Naive thymus-derived CD8-positive, alpha-beta T cell (primary cell): ENCODE measurements around the gene IRF7. TPM values are rescaled to one million over a fixed set of nuclear protein-coding genes. Genes with fewer than 3 reads are reported as not detected.

ENCODE experiments used
- ATAC-seq, 2 donors: fragments of 150-1000 bp; cut with Tn5 transposase in 1 of 2; sonication (Bioruptor Pico), chemical (Tn5 transposase) in 1 of 2; 1 replicate in 1 of 2; 2 replicates in 1 of 2; pipeline ENCODE4 v1.10.0; 2021; ENCODE audit warnings: mild to moderate bottlenecking in 2 of 2, moderate library complexity in 2 of 2
- POLR2A ChIA-PET: fragments of 350-600 bp; sonication (Branson Sonifier 250); formaldehyde crosslinking; loops from one replicate; lab custom pipeline; 2021; ENCODE audit warnings: antibody characterized with exemption; lab: Charles Lee
- DNase-seq, 10 donors: peaks; one replicate each; pipeline versions ENCODE4 v3.0.0 to v3.0.0-alpha.2; 2020 to 2022
- H3K27ac Mint-ChIP-seq, 10 donors: one replicate each; pipeline ENCODE4 v1.8.0; 2020 to 2022; ENCODE audit warnings: mild to moderate bottlenecking in 10 of 10, mixed read lengths in 10 of 10, moderate library complexity in 4 of 10, inconsistent platforms in 1 of 10
- H3K27me3 Mint-ChIP-seq, 5 donors: one replicate each; pipeline ENCODE4 v1.8.0; 2021 to 2022; ENCODE audit warnings: mixed read lengths in 5 of 5
- H3K36me3 Mint-ChIP-seq, 3 donors: one replicate each; pipeline ENCODE4 v1.8.0; 2020 to 2022; ENCODE audit warnings: mixed read lengths in 3 of 3, mild to moderate bottlenecking in 2 of 3, inconsistent platforms in 1 of 3
- H3K4me1 Mint-ChIP-seq, 4 donors: one replicate each; pipeline ENCODE4 v1.8.0; 2021 to 2022; ENCODE audit warnings: mixed read lengths in 4 of 4
- H3K4me3 Mint-ChIP-seq, 10 donors: one replicate each; pipeline ENCODE4 v1.8.0; 2020 to 2022; ENCODE audit warnings: mild to moderate bottlenecking in 10 of 10, mixed read lengths in 10 of 10, moderate library complexity in 6 of 10, inconsistent platforms in 1 of 10
- H3K9me3 Mint-ChIP-seq, 9 donors: one replicate each; pipeline ENCODE4 v1.8.0; 2020 to 2022; ENCODE audit warnings: mixed read lengths in 9 of 9, mild to moderate bottlenecking in 3 of 9, inconsistent platforms in 1 of 9, moderate library complexity in 1 of 9
- polyA plus RNA-seq, 3 donors: library from polyadenylated mRNA; unstranded; fragments of 300-500 nt; fragmentation: Illumina TruSeq; gene quantifications; one replicate each; pipeline ENCODE4 v1.2.3, GENCODE V29; 2021
- total RNA-seq, 8 experiments: library from RNA in 2 of 8; stranded (reverse) in 2 of 8; gene quantifications; one replicate each; pipeline ENCODE4 v1.2.3 and lab custom pipeline; 2021 to 2026

The IRF7 gene
- total and polyA plus RNA-seq, 5 experiments from 2014 or later: 19.8 to 55.2 (median 38.6) TPM

DNA sequence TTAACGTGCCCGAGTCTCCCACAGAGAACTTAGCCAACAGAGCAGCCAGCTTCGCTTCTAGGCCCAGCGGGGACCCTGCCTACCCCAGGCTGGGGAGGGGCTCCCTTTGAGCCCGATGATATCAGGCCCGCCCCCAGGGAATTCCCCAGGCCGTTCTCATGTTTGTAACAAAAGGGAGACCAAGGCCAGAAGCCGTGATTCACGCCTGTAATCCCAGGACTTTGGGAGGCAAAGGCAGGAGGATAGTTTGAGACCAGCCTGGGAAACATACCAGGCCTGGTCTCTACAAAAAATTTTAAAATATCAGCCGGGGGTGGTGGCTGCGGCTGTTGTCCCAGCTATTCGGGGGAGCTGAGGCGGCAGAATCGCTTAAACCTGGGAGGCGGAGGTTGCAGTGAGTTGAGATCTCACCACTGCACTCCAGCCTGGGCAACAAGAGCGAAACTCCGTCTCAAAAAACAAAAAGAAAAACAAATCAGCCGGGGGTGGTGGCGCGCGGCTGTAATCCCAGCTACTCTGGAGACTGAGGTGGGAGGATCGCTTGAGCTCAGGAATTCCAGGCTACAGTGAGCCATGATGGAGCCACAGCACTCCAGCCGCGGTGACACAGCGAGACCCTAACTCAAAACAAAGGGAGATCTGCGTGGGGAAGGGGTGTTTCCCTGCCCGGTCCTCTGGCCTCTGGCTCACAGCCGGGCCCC, 23.0 kb upstream of the IRF7 start:
- H3K4me3 Mint-ChIP-seq: peak overlapping the region; percentile 24 to 79 (median 44)
- H3K36me3 Mint-ChIP-seq: peaks cover 0 to 12% (median 0%) of the 10 kb centered on the region in 3 donors

GRCh38 chr11:637593-638521, 22.1 kb upstream of the IRF7 start:
- Mint-ChIP-seq H3K9me3 (no peaks in the 10 kb centered on the region), H3K36me3 (peaks cover 0 to 10% (median 2%) of the 10 kb centered on the region in 3 donors), H3K4me3 (peak overlapping the region; percentile 42 to 79 (median 52)), H3K27me3 (peaks cover 0 to 40% (median 18%) of the 10 kb centered on the region in 5 donors), H3K27ac (peak overlapping the region in 1 of 10 donors; percentile 59), H3K4me1 (peaks cover 9 to 19% (median 14%) of the 10 kb centered on the region in 4 donors)
- POLR2A ChIA-PET: interaction anchor here (1.4 kb wide), 1 partner anchor 22 kb away, joined by 5 read pairs; the partner anchor contains the start of gene IRF7
- DNase-seq (no peak), ATAC-seq (no peak)

More for the DNA sequence above, 23.0 kb upstream of the IRF7 start:
- Mint-ChIP-seq H3K27ac (no peak overlapping the region), H3K4me1 (peaks cover 9 to 19% (median 14%) of the 10 kb centered on the region in 4 donors), H3K9me3 (no peaks in the 10 kb centered on the region), H3K27me3 (peaks cover 0 to 40% (median 18%) of the 10 kb centered on the region in 5 donors)
- POLR2A ChIA-PET: interaction anchor here (0.7 to 1.4 kb wide), 2 partner anchors 23 to 308 kb away, joined by 4 to 5 read pairs; partner anchors contain the start of gene IRF7
- ATAC-seq (no peak), DNase-seq (no peak)

DNA sequence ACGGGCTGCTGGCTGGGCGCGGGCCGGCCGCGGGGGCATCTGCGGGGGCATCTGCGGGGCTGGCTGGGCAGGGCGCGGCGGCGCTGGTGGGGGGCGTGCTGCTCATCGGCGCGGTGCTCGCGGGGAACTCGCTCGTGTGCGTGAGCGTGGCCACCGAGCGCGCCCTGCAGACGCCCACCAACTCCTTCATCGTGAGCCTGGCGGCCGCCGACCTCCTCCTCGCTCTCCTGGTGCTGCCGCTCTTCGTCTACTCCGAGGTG, 21.5 kb upstream of the IRF7 start:
- Mint-ChIP-seq H3K9me3 (no peaks in the 10 kb centered on the region), H3K4me3 (peak overlapping the region in 9 of 10 donors; percentile 32 to 79 (median 53)), H3K27ac (peak overlapping the region in 1 of 10 donors; percentile 59), H3K27me3 (peaks cover 0 to 40% (median 18%) of the 10 kb centered on the region in 5 donors), H3K36me3 (peaks cover 0 to 11% (median 6%) of the 10 kb centered on the region in 3 donors), H3K4me1 (peaks cover 6 to 16% (median 14%) of the 10 kb centered on the region in 4 donors)
- POLR2A ChIA-PET: no interaction called here
- ATAC-seq: peak; percentile 14 to 18
- DNase-seq: no peak

DNA sequence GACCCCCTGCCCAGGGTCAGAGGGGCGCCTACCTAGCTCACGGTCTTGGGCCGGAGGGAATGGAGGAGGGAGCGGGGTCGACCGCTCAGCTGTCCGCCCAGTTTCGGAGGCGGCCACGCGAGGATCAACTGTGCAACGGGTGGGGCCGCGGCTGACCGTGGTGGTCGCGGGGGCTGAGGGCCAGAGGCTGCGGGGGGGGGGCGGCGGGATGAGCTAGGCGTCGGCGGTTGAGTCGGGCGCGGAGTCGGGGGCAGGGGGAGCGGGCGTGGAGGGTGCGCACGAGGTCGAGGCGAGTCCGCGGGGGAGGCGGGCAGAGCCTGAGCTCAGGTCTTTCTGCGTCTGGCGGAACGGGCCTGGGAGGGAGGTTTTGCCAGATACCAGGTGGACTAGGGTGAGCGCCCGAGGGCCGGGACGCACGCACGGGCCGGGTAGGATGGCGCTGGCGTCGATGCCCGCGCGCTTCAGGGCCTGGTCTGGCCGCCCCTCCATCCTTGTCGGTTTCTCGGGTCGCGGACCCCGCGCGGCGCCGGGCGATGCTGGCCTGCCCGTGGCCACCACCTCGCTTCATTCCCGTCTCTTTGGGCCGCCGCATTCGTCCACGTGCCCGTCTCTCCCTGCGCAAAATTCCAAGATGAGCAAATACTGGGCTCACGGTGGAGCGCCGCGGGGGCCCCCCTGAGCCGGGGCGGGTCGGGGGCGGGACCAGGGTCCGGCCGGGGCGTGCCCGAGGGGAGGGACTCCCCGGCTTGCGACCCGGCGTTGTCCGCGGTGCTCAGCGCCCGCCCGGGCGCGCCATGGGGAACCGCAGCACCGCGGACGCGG, 21.0 kb upstream of the IRF7 start, which contains the start of gene DRD4:
Gene DRD4 (plus strand): TSS at position 759 of the 822 bp plus-strand sequence. CDS start 36 bp downstream, at position 795.
- DNase-seq (no peak), ATAC-seq (peak; percentile 17)
- peak within 1 kb of the TSS; percentile 45 to 79 (median 54) for H3K4me3 Mint-ChIP-seq
- H3K4me1 Mint-ChIP-seq: peaks cover 6 to 16% (median 14%) of the 10 kb centered on the region in 4 donors
- H3K36me3 Mint-ChIP-seq: peaks cover 0 to 11% (median 6%) of the 10 kb centered on the region in 3 donors
- no peaks in the 10 kb centered on the region for H3K9me3 Mint-ChIP-seq
- peak within 1 kb of the TSS in 1 of 10 donors; percentile 59 for H3K27ac Mint-ChIP-seq
- POLR2A ChIA-PET: no interaction called here
- H3K27me3 Mint-ChIP-seq: peaks cover 0 to 40% (median 18%) of the 10 kb centered on the region in 5 donors

DNA sequence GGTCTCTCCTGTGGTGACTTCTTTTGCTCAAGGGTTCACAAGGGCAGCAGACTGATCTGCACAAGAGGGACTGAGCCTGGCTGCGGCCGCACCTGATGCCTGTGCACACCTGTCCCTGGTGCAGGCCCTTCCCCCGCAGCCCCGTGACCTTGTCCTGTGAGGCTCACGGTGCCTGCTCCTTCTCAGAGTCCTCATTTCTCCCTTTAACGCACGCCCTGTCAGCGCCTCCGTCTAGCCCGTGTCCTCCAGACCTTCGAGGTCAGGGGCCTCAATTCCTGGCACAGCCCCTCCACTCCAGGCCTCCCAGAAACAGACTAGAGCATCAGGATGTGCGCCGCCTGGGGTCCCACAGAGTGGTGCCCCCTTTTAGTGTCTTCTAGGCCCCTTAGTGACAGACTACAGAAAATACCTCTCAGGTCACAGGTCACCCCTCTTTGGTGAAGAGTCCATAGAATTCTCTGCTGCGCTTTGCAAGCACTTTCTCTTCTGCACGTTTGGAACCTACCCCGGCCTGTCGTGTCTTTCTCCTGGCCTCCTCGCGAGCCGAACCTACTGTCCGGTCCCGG, 20.3 kb upstream of the IRF7 start:
- POLR2A ChIA-PET: no interaction called here
- H3K4me3 Mint-ChIP-seq: peak overlapping the region in 7 of 10 donors; percentile 9 to 56 (median 30)
- no peak for DNase-seq
- H3K27me3 Mint-ChIP-seq: peaks cover 0 to 40% (median 18%) of the 10 kb centered on the region in 5 donors
- H3K9me3 Mint-ChIP-seq: no peaks in the 10 kb centered on the region
- ATAC-seq: no peak
- peaks cover 6 to 16% (median 14%) of the 10 kb centered on the region in 4 donors for H3K4me1 Mint-ChIP-seq
- H3K36me3 Mint-ChIP-seq: peaks cover 0 to 11% (median 6%) of the 10 kb centered on the region in 3 donors
- H3K27ac Mint-ChIP-seq: peak overlapping the region in 1 of 10 donors; percentile 34

- POLR2A ChIA-PET: no interaction called here
- Mint-ChIP-seq H3K27ac (no peak overlapping the region), H3K4me1 (peaks cover 7 to 23% (median 20%) of the 10 kb centered on the region in 4 donors), H3K9me3 (no peaks in the 10 kb centered on the region), H3K4me3 (no peak overlapping the region), H3K27me3 (peaks cover 9 to 35% (median 19%) of the 10 kb centered on the region in 5 donors), H3K36me3 (peaks cover 0 to 10% (median 6%) of the 10 kb centered on the region in 3 donors)
- DNase-seq (no peak), ATAC-seq (no peak)
These were observed 15.1 kb upstream of the IRF7 start for GRCh38 chr11:630871-631270.

DNA sequence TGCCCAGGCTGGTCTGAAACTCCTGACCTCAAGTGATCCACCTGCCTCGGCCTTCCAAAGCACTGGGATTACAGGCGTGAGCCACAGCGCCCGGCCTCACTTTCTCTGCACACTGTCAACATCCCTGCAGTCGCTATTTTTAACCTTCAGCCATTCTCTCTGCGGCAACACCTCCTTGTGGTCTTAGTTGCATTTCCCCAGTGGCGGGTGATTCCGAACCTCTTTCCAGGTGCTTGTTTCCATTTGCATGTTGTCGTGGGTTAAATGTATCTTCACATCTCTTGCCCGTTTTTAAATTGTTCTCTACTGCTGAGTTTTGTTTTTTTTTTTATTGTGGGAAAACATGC, 13.5 kb upstream of the IRF7 start:
- no peak for DNase-seq
- Mint-ChIP-seq H3K27ac (peak overlapping the region in 3 of 10 donors; percentile 23 to 67 (median 32)), H3K4me1 (peaks cover 6 to 23% (median 20%) of the 10 kb centered on the region in 4 donors), H3K4me3 (peak overlapping the region; percentile 8 to 75 (median 41)), H3K27me3 (peaks cover 9 to 33% (median 17%) of the 10 kb centered on the region in 5 donors), H3K36me3 (peaks cover 0 to 12% (median 6%) of the 10 kb centered on the region in 3 donors), H3K9me3 (no peaks in the 10 kb centered on the region)
- POLR2A ChIA-PET: interaction anchor here (1.0 kb wide), 1 partner anchor 194 kb away, joined by 5 read pairs; no protein-coding TSS in a partner anchor
- ATAC-seq: peak; percentile 49 to 69

DNA sequence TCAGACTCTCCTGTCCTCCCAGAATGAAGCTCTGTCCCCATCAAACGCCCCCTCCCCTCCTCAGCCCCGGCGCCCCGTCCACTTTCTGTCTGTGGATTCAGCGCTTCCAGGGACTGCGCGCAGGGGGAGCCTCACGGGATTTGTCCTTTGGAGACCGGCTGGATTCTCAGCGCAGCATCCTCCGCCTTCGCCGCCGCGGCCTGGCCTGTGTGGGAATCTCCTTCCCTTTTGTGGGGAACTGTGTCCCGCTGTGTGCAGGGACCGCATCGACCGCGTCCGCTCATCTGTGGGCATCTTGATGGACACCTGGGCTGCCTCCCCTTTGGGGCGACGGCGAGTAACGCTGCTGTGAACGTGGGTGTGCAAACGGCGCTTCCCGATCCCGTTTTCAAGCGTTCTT, 12.3 kb upstream of the IRF7 start:
- Mint-ChIP-seq H3K27me3 (peaks cover 9 to 35% (median 20%) of the 10 kb centered on the region in 5 donors), H3K4me3 (peak overlapping the region in 9 of 10 donors; percentile 25 to 76 (median 61)), H3K9me3 (no peaks in the 10 kb centered on the region), H3K36me3 (peaks cover 0 to 16% (median 8%) of the 10 kb centered on the region in 3 donors), H3K27ac (peak overlapping the region in 4 of 10 donors; percentile 14 to 85 (median 70)), H3K4me1 (peaks cover 9 to 23% (median 20%) of the 10 kb centered on the region in 4 donors)
- no peak for ATAC-seq
- DNase-seq: peak in 1 of 10 donors; percentile 61
- POLR2A ChIA-PET: no interaction called here

- H3K4me1 Mint-ChIP-seq: peaks cover 9 to 23% (median 20%) of the 10 kb centered on the region in 4 donors
- no peak for ATAC-seq
- DNase-seq: peak in 1 of 10 donors; percentile 42
- H3K9me3 Mint-ChIP-seq: no peaks in the 10 kb centered on the region
- H3K4me3 Mint-ChIP-seq: peak overlapping the region in 1 of 10 donors; percentile 58
- H3K36me3 Mint-ChIP-seq: peaks cover 0 to 13% (median 3%) of the 10 kb centered on the region in 3 donors
- H3K27ac Mint-ChIP-seq: no peak overlapping the region
- H3K27me3 Mint-ChIP-seq: peaks cover 9 to 35% (median 20%) of the 10 kb centered on the region in 5 donors
- POLR2A ChIA-PET: no interaction called here
These were observed 11.5 kb upstream of the IRF7 start for GRCh38 chr11:627308-627576.

DNA sequence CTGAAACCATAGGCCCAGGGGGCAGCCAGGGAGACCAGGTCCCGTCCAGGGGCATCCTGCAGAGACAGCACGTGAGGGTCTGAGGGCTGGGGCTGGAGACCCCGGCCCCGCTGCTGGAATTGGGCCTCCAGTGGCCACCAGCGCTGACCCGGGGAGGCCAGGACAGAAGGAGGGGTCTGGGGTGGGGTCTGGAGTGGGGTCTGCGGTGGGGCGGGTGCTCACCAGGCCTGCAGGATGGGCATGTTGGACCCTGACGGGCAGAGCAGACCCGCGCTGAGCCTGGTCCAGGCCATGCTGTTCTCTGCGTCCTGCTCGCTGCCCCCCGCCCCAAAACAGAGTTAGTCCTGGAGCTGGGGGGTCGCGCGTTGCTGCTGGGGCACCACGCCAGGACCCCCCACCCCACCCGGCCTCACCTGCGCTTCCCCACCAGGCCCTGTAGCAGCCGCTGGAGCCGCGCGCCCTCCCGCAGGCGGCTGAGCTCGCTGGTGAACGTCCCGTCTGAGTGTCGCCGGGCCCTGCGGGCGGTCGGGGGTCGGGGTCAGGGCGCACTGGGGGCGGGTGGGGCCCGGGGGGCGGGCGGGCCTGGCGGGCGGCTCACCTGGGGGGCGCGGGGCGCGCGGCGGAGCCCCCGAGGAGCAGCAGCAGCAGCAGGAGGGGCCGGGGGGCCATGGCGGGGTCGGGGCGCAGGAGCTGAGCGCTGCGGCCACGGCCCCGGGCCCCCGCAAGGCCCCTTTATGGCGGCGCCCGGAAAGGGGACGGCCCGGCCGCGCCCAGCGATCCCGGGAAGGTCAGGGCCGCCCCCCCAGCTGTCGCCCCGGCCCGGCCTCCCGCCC, 10.9 kb upstream of the IRF7 start, which contains the start of gene SCT:
Gene SCT (minus strand): TSS at position 707 of the 833 bp plus-strand sequence. CDS start 38 bp downstream, at position 669.
- Mint-ChIP-seq H3K4me1 (peaks cover 9 to 23% (median 20%) of the 10 kb centered on the region in 4 donors), H3K27ac (peak within 1 kb of the TSS in 3 of 10 donors; percentile 67 to 89 (median 85)), H3K36me3 (peaks cover 0 to 13% (median 3%) of the 10 kb centered on the region in 3 donors), H3K4me3 (peak within 1 kb of the TSS in 6 of 10 donors; percentile 11 to 64 (median 59)), H3K9me3 (no peaks in the 10 kb centered on the region), H3K27me3 (peaks cover 9 to 35% (median 20%) of the 10 kb centered on the region in 5 donors)
- ATAC-seq (peak in 1 of 2 donors; percentile 40), DNase-seq (no peak)
- POLR2A ChIA-PET: interaction anchor here (1.3 kb wide), 1 partner anchor 64 kb away, joined by 3 read pairs; no protein-coding TSS in a partner anchor
